Calu3 (cell line): ENCODE results near the gene IQGAP1. TPM values are rescaled to one million over a fixed set of nuclear protein-coding genes. Genes with fewer than 3 reads are reported as not detected.

Experiments
- BruUV-seq: library from RNA; stranded (reverse); fragments of 400-500 nt; replicated peaks from 2 replicates; lab custom pipeline; 2021; lab: Mats Ljungman, UMichigan
- CTCF ChIA-PET: fragments of 300-600 bp; sonication (Branson Sonifier 250); formaldehyde crosslinking; loops from one replicate; lab custom pipeline; 2022; ENCODE audit warnings: antibody characterized with exemption; lab: Charles Lee
- DNase-seq: peaks from one replicate; pipeline ENCODE4 v3.0.0; 2022
- H3K27ac Mint-ChIP-seq: one replicate; pipeline ENCODE4 v1.8.0; 2022; ENCODE audit warnings: mixed read lengths; ENCODE audit not compliant: unreplicated experiment
- H3K27me3 Mint-ChIP-seq: one replicate; pipeline ENCODE4 v1.8.0; 2022; ENCODE audit warnings: mixed read lengths; ENCODE audit not compliant: unreplicated experiment
- H3K36me3 Mint-ChIP-seq: one replicate; pipeline ENCODE4 v1.8.0; 2022; ENCODE audit warnings: mild to moderate bottlenecking, moderate library complexity, mixed read lengths; ENCODE audit not compliant: insufficient read depth, unreplicated experiment
- H3K4me1 Mint-ChIP-seq: one replicate; pipeline ENCODE4 v1.8.0; 2022; ENCODE audit warnings: mild to moderate bottlenecking, low read depth, mixed read lengths; ENCODE audit not compliant: unreplicated experiment
- H3K4me3 Mint-ChIP-seq: one replicate; pipeline ENCODE4 v1.8.0; 2022; ENCODE audit warnings: mild to moderate bottlenecking, low read depth, moderate library complexity, mixed read lengths; ENCODE audit not compliant: unreplicated experiment
- H3K9me3 Mint-ChIP-seq: one replicate; pipeline ENCODE4 v1.8.0; 2022; ENCODE audit warnings: low read depth, mixed read lengths; ENCODE audit not compliant: unreplicated experiment
- intact Hi-C: fragments of 100-400 bp; cut with micrococcal nuclease; formaldehyde crosslinking; loops from one replicate; pipeline ENCODE4 v1.10.0; 2022; ENCODE audit not compliant: unreplicated experiment
- total RNA-seq: library from RNA; stranded (reverse); gene quantifications from 2 replicates; pipeline ENCODE4 v1.2.3, GENCODE V29; 2022
- TF ChIP-seq, protein P1 (sequence below): fragments of 200-600 bp; IDR thresholded peaks from one replicate; pipeline ENCODE4 v1.8.0; 2022; ENCODE audit warnings: antibody characterized with exemption; ENCODE audit not compliant: unreplicated experiment

IQGAP1 gene
- total RNA-seq, 1 experiment from 2014 or later: 206 TPM

DNA sequence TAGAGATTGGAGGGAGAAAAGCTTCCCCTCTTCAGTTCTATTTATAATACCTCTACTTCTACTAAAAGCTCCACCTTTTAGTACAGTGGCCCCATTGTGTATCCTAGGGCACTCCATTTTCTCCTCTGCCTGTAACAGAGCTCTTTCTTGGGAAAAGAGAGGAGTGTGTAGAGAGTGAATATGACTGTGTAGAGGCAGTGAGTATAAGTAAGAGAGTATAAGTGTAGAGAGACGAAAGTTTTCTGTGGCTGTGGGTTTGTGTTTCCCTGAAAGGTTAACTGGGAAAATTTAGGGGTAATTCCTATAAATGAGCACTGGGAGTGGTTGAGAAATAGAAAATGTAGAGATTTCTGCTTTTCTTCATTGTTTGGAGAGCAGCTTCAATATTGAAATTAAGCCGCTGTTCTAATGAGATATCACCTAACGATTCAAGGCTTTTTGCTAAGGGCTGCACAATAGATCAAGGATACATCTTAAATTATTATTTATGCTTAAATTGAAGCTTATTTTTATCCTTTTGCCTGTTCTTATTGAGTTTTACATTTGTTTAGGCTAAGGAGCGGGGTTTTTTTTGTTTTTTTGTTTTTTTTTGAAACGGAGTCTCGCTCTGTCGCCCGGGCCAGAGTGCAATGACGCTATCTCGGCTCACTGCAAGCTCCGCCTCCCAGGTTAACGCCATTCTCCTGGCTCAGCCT is 6.9 kb downstream of the IQGAP1 start:
- CTCF ChIA-PET: interaction anchor here (1.7 kb wide), 1 partner anchor 13 kb away, joined by 4 read pairs; no protein-coding TSS in a partner anchor
- Mint-ChIP-seq H3K4me3 (no peak overlapping the region), H3K4me1 (peaks cover 60% of the 10 kb centered on the region), H3K27me3 (no peaks in the 10 kb centered on the region), H3K9me3 (no peaks in the 10 kb centered on the region), H3K36me3 (peaks cover 51% of the 10 kb centered on the region), H3K27ac (no peak overlapping the region)
- no peak for DNase-seq
- no TSS peak for BruUV-seq
- intact Hi-C loops: no loop called here
- TF ChIP-seq, protein P1, sequence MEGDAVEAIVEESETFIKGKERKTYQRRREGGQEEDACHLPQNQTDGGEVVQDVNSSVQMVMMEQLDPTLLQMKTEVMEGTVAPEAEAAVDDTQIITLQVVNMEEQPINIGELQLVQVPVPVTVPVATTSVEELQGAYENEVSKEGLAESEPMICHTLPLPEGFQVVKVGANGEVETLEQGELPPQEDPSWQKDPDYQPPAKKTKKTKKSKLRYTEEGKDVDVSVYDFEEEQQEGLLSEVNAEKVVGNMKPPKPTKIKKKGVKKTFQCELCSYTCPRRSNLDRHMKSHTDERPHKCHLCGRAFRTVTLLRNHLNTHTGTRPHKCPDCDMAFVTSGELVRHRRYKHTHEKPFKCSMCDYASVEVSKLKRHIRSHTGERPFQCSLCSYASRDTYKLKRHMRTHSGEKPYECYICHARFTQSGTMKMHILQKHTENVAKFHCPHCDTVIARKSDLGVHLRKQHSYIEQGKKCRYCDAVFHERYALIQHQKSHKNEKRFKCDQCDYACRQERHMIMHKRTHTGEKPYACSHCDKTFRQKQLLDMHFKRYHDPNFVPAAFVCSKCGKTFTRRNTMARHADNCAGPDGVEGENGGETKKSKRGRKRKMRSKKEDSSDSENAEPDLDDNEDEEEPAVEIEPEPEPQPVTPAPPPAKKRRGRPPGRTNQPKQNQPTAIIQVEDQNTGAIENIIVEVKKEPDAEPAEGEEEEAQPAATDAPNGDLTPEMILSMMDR: no peak

DNA sequence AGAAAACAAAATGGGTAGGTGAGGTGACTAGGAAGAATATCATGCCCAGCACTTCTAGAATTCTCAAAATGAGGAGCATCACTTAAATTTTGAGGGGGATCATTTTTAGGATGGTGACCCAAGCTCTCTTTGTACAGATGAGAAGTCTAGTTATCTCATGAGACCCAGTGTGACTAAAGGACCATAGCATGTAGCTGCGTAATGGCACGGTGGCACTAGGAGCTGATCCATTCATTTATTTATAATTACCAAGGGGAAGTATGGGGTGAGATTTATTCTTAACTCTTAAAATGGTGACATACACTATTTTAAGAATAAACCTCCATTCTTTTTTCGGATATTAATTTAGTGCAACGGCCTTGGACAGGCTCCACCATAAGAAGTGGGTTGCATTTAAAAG is 8.3 kb downstream of the IQGAP1 start:
- CTCF ChIA-PET: interaction anchor here (0.7 to 1.3 kb wide), 2 partner anchors 8 to 34 kb away, joined by 4 to 6 read pairs; partner anchors contain the start of gene IQGAP1
- intact Hi-C loops: no loop called here
- H3K27me3 Mint-ChIP-seq: no peaks in the 10 kb centered on the region
- TF ChIP-seq, protein P1: no peak
- H3K4me3 Mint-ChIP-seq: no peak overlapping the region
- DNase-seq: no peak
- peak overlapping the region; percentile 48 for H3K27ac Mint-ChIP-seq
- BruUV-seq: no TSS peak
- peaks cover 46% of the 10 kb centered on the region for H3K36me3 Mint-ChIP-seq
- peaks cover 59% of the 10 kb centered on the region for H3K4me1 Mint-ChIP-seq
- H3K9me3 Mint-ChIP-seq: no peaks in the 10 kb centered on the region

DNA sequence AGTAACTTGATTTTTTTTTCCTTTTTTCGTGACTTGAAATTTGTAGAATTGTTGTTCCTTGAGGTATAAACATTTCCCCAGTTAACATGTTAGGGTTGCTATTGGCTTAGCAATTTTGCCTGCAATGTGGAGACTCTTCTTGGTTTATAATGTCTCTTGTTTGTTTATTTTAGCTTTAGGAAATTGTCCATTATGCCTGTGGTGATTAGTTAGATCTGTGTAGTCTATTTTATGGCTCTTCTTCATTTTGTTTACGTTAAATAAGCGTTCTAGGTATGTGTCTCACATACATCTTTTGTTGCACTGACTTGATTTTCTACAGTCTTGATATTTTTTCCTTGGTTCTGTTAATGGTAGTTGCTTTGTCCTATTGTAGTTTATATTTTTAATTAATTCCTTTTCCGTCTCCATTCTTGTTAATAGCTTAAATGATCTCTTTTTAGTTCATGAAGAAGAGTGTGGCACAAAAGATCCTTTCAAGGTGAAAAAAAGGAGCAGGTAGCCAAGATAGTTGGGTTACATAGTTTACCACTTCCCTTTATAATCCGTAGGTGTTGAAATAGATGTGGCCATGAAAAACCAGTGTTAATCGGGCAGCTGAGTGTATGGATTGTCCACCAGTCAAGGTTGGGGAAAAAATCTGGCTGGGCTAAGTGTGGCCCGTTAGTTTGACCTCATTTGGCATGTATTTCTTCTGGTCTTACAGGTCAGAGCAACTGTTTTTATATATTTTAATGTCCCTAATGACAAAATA is 12.1 kb downstream of the IQGAP1 start:
- H3K9me3 Mint-ChIP-seq: no peaks in the 10 kb centered on the region
- BruUV-seq: TSS peak; percentile 98
- peak overlapping the region; percentile 52 for H3K4me3 Mint-ChIP-seq
- peaks cover 53% of the 10 kb centered on the region for H3K4me1 Mint-ChIP-seq
- intact Hi-C loops: loop anchor here (5.0 kb wide), 1 partner anchor 78 kb away; no protein-coding TSS in a partner anchor
- H3K27me3 Mint-ChIP-seq: no peaks in the 10 kb centered on the region
- TF ChIP-seq, protein P1: no peak
- peak overlapping the region; percentile 84 for H3K27ac Mint-ChIP-seq
- CTCF ChIA-PET: interaction anchor here (1.2 to 4.0 kb wide), 5 partner anchors 12 to 532 kb away, joined by 3 to 27 read pairs (median 4); partner anchors contain the start of genes HDDC3 and IQGAP1
- no peak for DNase-seq
- peaks cover 22% of the 10 kb centered on the region for H3K36me3 Mint-ChIP-seq

DNA sequence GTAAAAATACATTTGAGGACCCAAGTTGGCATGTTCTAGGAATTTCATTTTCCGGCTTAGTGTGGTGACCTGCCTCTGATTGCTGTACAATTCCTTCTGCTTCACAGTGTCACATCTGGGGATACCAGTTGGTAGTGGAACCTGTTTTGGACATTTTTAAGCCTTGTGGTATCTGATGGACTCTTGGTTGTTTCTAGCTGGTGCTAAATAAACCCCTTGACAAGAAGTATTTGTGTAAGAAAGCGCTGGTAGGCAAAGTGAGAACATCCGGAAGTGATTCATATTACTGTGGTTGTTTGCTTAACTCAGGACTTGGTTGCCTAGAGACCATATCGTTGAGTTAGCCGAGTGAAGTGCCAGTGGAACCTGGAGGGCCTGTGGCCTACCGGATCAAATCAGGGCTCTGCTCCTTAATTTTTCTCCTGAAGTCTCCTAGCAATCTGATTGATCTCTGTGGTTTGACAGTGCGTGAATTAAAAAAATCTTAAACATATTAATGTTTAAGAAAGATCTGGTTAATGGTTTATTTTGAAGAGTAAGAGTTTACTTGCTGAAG is 12.8 kb downstream of the IQGAP1 start:
- Mint-ChIP-seq H3K4me3 (peak overlapping the region; percentile 52), H3K36me3 (peaks cover 19% of the 10 kb centered on the region), H3K27me3 (no peaks in the 10 kb centered on the region), H3K9me3 (no peaks in the 10 kb centered on the region), H3K4me1 (peaks cover 47% of the 10 kb centered on the region), H3K27ac (peak overlapping the region; percentile 84)
- BruUV-seq: no TSS peak
- CTCF ChIA-PET: interaction anchor here (1.3 to 4.0 kb wide), 4 partner anchors 9 to 39 kb away, joined by 3 to 27 read pairs (median 8); partner anchors contain the start of gene IQGAP1
- intact Hi-C loops: loop anchor here (5.0 kb wide), 1 partner anchor 79 kb away; no protein-coding TSS in a partner anchor
- peak; percentile 83 for DNase-seq
- TF ChIP-seq, protein P1: no peak
